ENCODE data around the gene PTPRU. TPM values are rescaled to one million over a fixed set of nuclear protein-coding genes. Genes with fewer than 3 reads are reported as not detected.

PTPRU gene
- total and polyA plus RNA-seq, 2 of the 8 experiments (the other 6 are each of a cell fraction or from before 2014, with no cell fraction given): 33.8 to 41.8 TPM

GRCh38 chr1:29330856-29331255, 94.5 kb downstream of the PTPRU start:
- no peak for DNase-seq (ENCODE audit: low read depth in 1 of 2, low spot score in 2 of 2)
- no peaks in the 10 kb centered on the region for H3K79me1 ChIP-seq (ENCODE audit: low read depth, low read length)
- no peak overlapping the region for H2BK12ac ChIP-seq (ENCODE audit: low read depth, low read length)
- H3K4me2 ChIP-seq (ENCODE audit: insufficient read depth in 1 of 2, low read depth in 2 of 2, low read length in 2 of 2): no peak overlapping the region
- CTCF ChIA-PET (ENCODE audit: partially characterized antibody): interaction anchor here (0.9 to 8.4 kb wide), 21 partner anchors 11 to 780 kb away, joined by 3 to 113 read pairs (median 6); no protein-coding TSS in a partner anchor
- FAIRE-seq: no peak
- H3K27me3 ChIP-seq (replicated peaks in 1 of 4; ENCODE audit: control insufficient read depth in 3 of 4, extremely low read depth in 1 of 4, insufficient read depth in 3 of 4, low read length in 3 of 4): no peaks in the 10 kb centered on the region
- H3K4ac ChIP-seq (replicated peaks; ENCODE audit: insufficient read length, low read depth, low read length): no peak overlapping the region
- H3K27ac ChIP-seq (ENCODE audit: low read depth, low read length): no peak overlapping the region
- POLR2A ChIA-PET (ENCODE audit: partially characterized antibody): interaction anchor here (1.0 kb wide), 1 partner anchor 39 kb away, joined by 3 read pairs; no protein-coding TSS in a partner anchor
- H3K4me1 ChIP-seq (replicated peaks in 1 of 4; ENCODE audit: control insufficient read depth in 3 of 4, insufficient read depth in 4 of 4, low read length in 3 of 4): peaks cover 0 to 3% (median under 1%) of the 10 kb centered on the region in 4 experiments; a peak in 3 of 7 replicates
- no peak overlapping the region for H3K4me3 ChIP-seq (ENCODE audit: extremely low read depth in 1 of 4, insufficient read depth in 2 of 4, low read depth in 3 of 4, low read length in 4 of 4)
- no peak overlapping the region for H2AK5ac ChIP-seq (ENCODE audit: low read depth, low read length)
- no peak overlapping the region for H3K14ac ChIP-seq (ENCODE audit: insufficient read length)
- no peak overlapping the region for H4K5ac ChIP-seq (ENCODE audit: insufficient read length, low read depth, low read length)
- no peaks in the 10 kb centered on the region for H3K36me3 ChIP-seq (ENCODE audit: control insufficient read depth in 2 of 4, insufficient read depth in 4 of 4, low read length in 3 of 4)
- no peak overlapping the region for H4K8ac ChIP-seq (ENCODE audit: extremely low read depth, insufficient read depth, low read length)
- no peak overlapping the region for H3K56ac ChIP-seq (replicated peaks; ENCODE audit: insufficient read length, low read depth, low read length)
- no peak overlapping the region for H3K18ac ChIP-seq (ENCODE audit: extremely low read depth, low read length)
- H4K91ac ChIP-seq (replicated peaks; ENCODE audit: insufficient read length, low read length): no peak overlapping the region
- H3K23ac ChIP-seq (ENCODE audit: insufficient read length): no peak overlapping the region
- H2AFZ ChIP-seq (ENCODE audit: low read length): no peak overlapping the region
- H3K9me3 ChIP-seq (ENCODE audit: insufficient read depth in 2 of 2, low read depth in 1 of 2, low read length in 1 of 2): peaks cover 0 to 3% of the 10 kb centered on the region in 2 experiments; a peak in 1 of 4 replicates
- H3K79me2 ChIP-seq (ENCODE audit: control insufficient read depth in 1 of 2, insufficient read depth in 2 of 2, low read length in 2 of 2): no peaks in the 10 kb centered on the region
- H2BK15ac ChIP-seq (ENCODE audit: low read length): no peak overlapping the region; the same call in 1 of the 2 replicates
- H4K20me1 ChIP-seq (replicated peaks in 1 of 2; ENCODE audit: control insufficient read depth in 1 of 2, insufficient read depth in 2 of 2, low read length in 2 of 2): no peaks in the 10 kb centered on the region
- no peak overlapping the region for H2BK120ac ChIP-seq (replicated peaks; ENCODE audit: low read depth, low read length)
- 88% methylated on average over 7 of the region's 7 CpGs; no CpG with 5 or more reads in 1 of the 2 experiments for WGBS, 2 experiments (ENCODE audit: extremely low coverage in 1 of 2, insufficient coverage in 1 of 2, insufficient read length in 1 of 2, insufficient replicate concordance in 2 of 2, low coverage in 1 of 2, low lambda C conversion rate in 2 of 2, missing lambda C conversion rate in 1 of 2)
- H3K23me2 ChIP-seq (ENCODE audit: low read depth, low read length): no peaks in the 10 kb centered on the region
- no peak overlapping the region for H2BK5ac ChIP-seq (ENCODE audit: low read depth, low read length)
- H2BK20ac ChIP-seq (ENCODE audit: low read length): no peak overlapping the region
- no peak overlapping the region for H3K9ac ChIP-seq (replicated peaks in 1 of 4; ENCODE audit: extremely low read depth in 1 of 4, low read depth in 3 of 4, low read length in 3 of 4)
- TF ChIP-seq ATF3 (IDR thresholded peaks at IDR 0.05; ENCODE audit: insufficient read depth, low read depth, low read length) (no peak), POLR2A (IDR thresholded peaks at IDR 0.05; ENCODE audit: control extremely low read depth in 1 of 2, low read depth in 2 of 2, low read length in 2 of 2) (no peak), SRF (IDR thresholded peaks at IDR 0.05; ENCODE audit: low read depth, low read length) (no peak), HDAC6 (IDR thresholded peaks at IDR 0.05; ENCODE audit: low read depth, low read length) (no peak), GTF2F1 (IDR thresholded peaks at IDR 0.05; ENCODE audit: borderline replicate concordance, low read depth, low read length) (no peak), SAP30 (IDR thresholded peaks at IDR 0.05; ENCODE audit: insufficient read depth, insufficient replicate concordance, low read length) (no peak), CHD1 (IDR thresholded peaks at IDR 0.05; ENCODE audit: low read depth, low read length) (no peak), CHD2 (IDR thresholded peaks at IDR 0.05; ENCODE audit: low read length) (no peak), SP4 (IDR thresholded peaks at IDR 0.05; ENCODE audit: low read length) (no peak), ATF2 (IDR thresholded peaks at IDR 0.05; ENCODE audit: low read length) (no peak), SIN3A (conservative IDR thresholded peaks at IDR 0.05 in 1 of 2, IDR thresholded peaks at IDR 0.05 in 1 of 2; ENCODE audit: low read depth in 1 of 2, low read length in 2 of 2) (no peak), JUND (IDR thresholded peaks at IDR 0.05; ENCODE audit: low read length) (no peak)

All from H1 (cell line).